Measurements from ENCODE around the gene SIGLEC10.
"Not testable (repeated sequence)": the region's sequence is repeated elsewhere in the genome, so short reads cannot be mapped to it uniquely, and the experiment has no call there.

Gene SIGLEC10

GRCh38 chr19:51440052-51440451, 22.6 kb upstream of the SIGLEC10 start:
- DNase-seq (ENCODE audit: low read depth): no peak

- DNase-seq (ENCODE audit: low read depth): no peak
Measured at GRCh38 chr19:51439021-51439465, 21.6 kb upstream of the SIGLEC10 start.

GRCh38 chr19:51434456-51434855, 17.0 kb upstream of the SIGLEC10 start:
- DNase-seq (ENCODE audit: low read depth): no peak

GRCh38 chr19:51433043-51433442, 15.6 kb upstream of the SIGLEC10 start:
- DNase-seq (ENCODE audit: low read depth): no peak

GRCh38 chr19:51431124-51431523, 13.7 kb upstream of the SIGLEC10 start:
- no peak for DNase-seq (ENCODE audit: low read depth)

GRCh38 chr19:51430221-51430620, 12.8 kb upstream of the SIGLEC10 start:
- DNase-seq (ENCODE audit: low read depth): no peak

- no peak for DNase-seq (ENCODE audit: low read depth)
Measured at GRCh38 chr19:51427201-51427600, 9.8 kb upstream of the SIGLEC10 start.

GRCh38 chr19:51422053-51422448, 4.6 kb upstream of the SIGLEC10 start:
- DNase-seq (ENCODE audit: low read depth): peak; percentile 68

GRCh38 chr19:51421229-51422052, 4.0 kb upstream of the SIGLEC10 start:
- no peak for DNase-seq (ENCODE audit: low read depth)

- not testable (repeated sequence) for DNase-seq (ENCODE audit: low read depth)
Measured at GRCh38 chr19:51420511-51420910, 3.1 kb upstream of the SIGLEC10 start.

GRCh38 chr19:51418707-51419106, 1.3 kb upstream of the SIGLEC10 start:
- DNase-seq (ENCODE audit: low read depth): no peak

- DNase-seq (ENCODE audit: low read depth): no peak
Measured at GRCh38 chr19:51417810-51418157, 342 bp upstream of the SIGLEC10 start.

GRCh38 chr19:51416422-51416821, 1.0 kb downstream of the SIGLEC10 start:
- not testable (repeated sequence) for DNase-seq (ENCODE audit: low read depth)

GRCh38 chr19:51415187-51415586, 2.3 kb downstream of the SIGLEC10 start:
- no peak for DNase-seq (ENCODE audit: low read depth)

GRCh38 chr19:51410950-51411748, 6.3 kb downstream of the SIGLEC10 start:
- DNase-seq (ENCODE audit: low read depth): no peak

- no peak for DNase-seq (ENCODE audit: low read depth)
Measured at GRCh38 chr19:51407511-51408131, 9.8 kb downstream of the SIGLEC10 start.

- no peak for DNase-seq (ENCODE audit: low read depth)
Measured at GRCh38 chr19:51402117-51402516, 15.3 kb downstream of the SIGLEC10 start.

GRCh38 chr19:51399936-51400335, 17.5 kb downstream of the SIGLEC10 start:
- not testable (repeated sequence) for DNase-seq (ENCODE audit: low read depth)

- no peak for DNase-seq (ENCODE audit: low read depth)
Measured at GRCh38 chr19:51399231-51399630, 18.2 kb downstream of the SIGLEC10 start.

GRCh38 chr19:51398096-51398704, 19.2 kb downstream of the SIGLEC10 start:
- DNase-seq (ENCODE audit: low read depth): no peak

GRCh38 chr19:51397453-51397852, 20.0 kb downstream of the SIGLEC10 start:
- not testable (repeated sequence) for DNase-seq (ENCODE audit: low read depth)

- DNase-seq (ENCODE audit: low read depth): no peak
Measured at GRCh38 chr19:51396175-51396574, 21.3 kb downstream of the SIGLEC10 start.
